K562 (cell line): ENCODE results near the gene IL15RA. TPM values are rescaled to one million over a fixed set of nuclear protein-coding genes. Genes with fewer than 3 reads are reported as not detected.

Source experiments
- CBX3 ChIP-seq, 2 experiments: IDR thresholded peaks; 1 replicate in 1 of 2; 2 replicates in 1 of 2; pipeline ENCODE4 v1.6.1; 2012; ENCODE audit warnings: inconsistent platforms in 2 of 2, low read length in 2 of 2, borderline replicate concordance in 1 of 2, control low read depth in 1 of 2
- CHAMP1 ChIP-seq: fragments of 450-650 bp; IDR thresholded peaks from 2 replicates; pipeline ENCODE4 v1.6.1; 2016; ENCODE audit warnings: mild to moderate bottlenecking
- EGR1 ChIP-seq: fragments of 450-650 bp; conservative IDR thresholded peaks from 2 replicates; pipeline ENCODE4 v1.6.1; 2017; ENCODE audit warnings: mild to moderate bottlenecking
- ELF4 ChIP-seq: fragments of 450-650 bp; formaldehyde crosslinking; IDR thresholded peaks from 2 replicates; pipeline ENCODE4 v1.4.0; 2022; ENCODE audit warnings: missing genetic modification characterization
- ETS2 ChIP-seq: IDR thresholded peaks from 2 replicates; pipeline ENCODE4 v1.6.1; 2016; ENCODE audit warnings: borderline replicate concordance, missing genetic modification characterization, mild to moderate bottlenecking, moderate library complexity, missing compliant biosample characterization; ENCODE audit not compliant: poor library complexity, severe bottlenecking
- FOXM1 ChIP-seq, 2 experiments: fragments of 450-650 bp in 1 of 2; sonication (generic) in 1 of 2; formaldehyde crosslinking in 1 of 2; IDR thresholded peaks; 2 replicates each; pipeline versions ENCODE4 v1.6.1 to v1.9.0; 2017 to 2022; ENCODE audit warnings: low read depth in 2 of 2, mild to moderate bottlenecking in 2 of 2, missing genetic modification reagents in 1 of 2, moderate library complexity in 1 of 2
- HES1 ChIP-seq: fragments of 450-650 bp; IDR thresholded peaks from 2 replicates; pipeline ENCODE4 v1.6.1; 2016; ENCODE audit warnings: low read depth, mild to moderate bottlenecking, moderate library complexity
- HNRNPH1 ChIP-seq: fragments of 200-400 bp; formaldehyde crosslinking; optimal IDR thresholded peaks from 2 replicates; pipeline ENCODE3; 2017; ENCODE audit warnings: low read depth, mild to moderate bottlenecking, low read length, moderate library complexity
- MYBL2 ChIP-seq, 2 experiments: fragments of 450-650 bp in 1 of 2; sonication (generic) in 1 of 2; formaldehyde crosslinking in 1 of 2; IDR thresholded peaks; 2 replicates each; pipeline versions ENCODE4 v1.6.1 to v1.8.1; 2017 to 2022; ENCODE audit warnings: borderline replicate concordance in 1 of 2, inconsistent platforms in 1 of 2, low read depth in 1 of 2, mild to moderate bottlenecking in 1 of 2, missing genetic modification reagents in 1 of 2, moderate library complexity in 1 of 2
- MYC ChIP-seq, 2 experiments: fragments of 250-450 bp in 1 of 2; sonication (Bioruptor Pico) in 1 of 2; IDR thresholded peaks; 2 replicates each; pipeline versions ENCODE4 v1.5.1 to v1.6.1; 2012 to 2021; ENCODE audit warnings: low read depth in 2 of 2, borderline replicate concordance in 1 of 2, improper control_type of control experiment in 1 of 2, low read length in 1 of 2, mild to moderate bottlenecking in 1 of 2, moderate library complexity in 1 of 2
- POLR3G ChIP-seq: IDR thresholded peaks from 2 replicates; pipeline ENCODE4 v1.6.1; 2011; ENCODE audit not compliant: insufficient read length, insufficient replicate concordance; ENCODE audit errors: extremely low read depth
- SAFB2 ChIP-seq: fragments of 200-400 bp; formaldehyde crosslinking; IDR thresholded peaks from 2 replicates; pipeline ENCODE4 v1.6.1; 2018; ENCODE audit warnings: borderline replicate concordance, low read length, low read depth, moderate library complexity; ENCODE audit not compliant: severe bottlenecking
- SMARCA5 ChIP-seq: fragments of 450-650 bp; IDR thresholded peaks from 2 replicates; pipeline ENCODE4 v1.6.1; 2016
- SP2 ChIP-seq: IDR thresholded peaks from 2 replicates; pipeline ENCODE4 v1.6.1; 2011; ENCODE audit warnings: mild to moderate bottlenecking, low read depth, low read length, moderate library complexity; ENCODE audit not compliant: poor library complexity, severe bottlenecking; ENCODE audit errors: extremely low read depth
- SRF ChIP-seq, 2 experiments: fragments of 250-450, 450-650 bp in 1 of 2; sonication (Bioruptor Pico) in 1 of 2; sonication (generic) in 1 of 2; formaldehyde crosslinking; IDR thresholded peaks; 2 replicates each; pipeline versions ENCODE4 v1.5.0 to v1.5.1; 2020 to 2022; ENCODE audit warnings: mild to moderate bottlenecking in 1 of 2, missing genetic modification reagents in 1 of 2
- SRSF7 ChIP-seq: fragments of 200-400 bp; formaldehyde crosslinking; optimal IDR thresholded peaks from 2 replicates; pipeline ENCODE3; 2017; ENCODE audit warnings: mild to moderate bottlenecking, low read depth, low read length
- TAF15 ChIP-seq: fragments of 200-400 bp; formaldehyde crosslinking; IDR thresholded peaks from 2 replicates; pipeline ENCODE4 v1.6.1; 2017; ENCODE audit warnings: mild to moderate bottlenecking, low read depth, low read length, moderate library complexity
- TCFL5 ChIP-seq: fragments of 250-450 bp; sonication (Bioruptor Pico); conservative IDR thresholded peaks from 2 replicates; pipeline ENCODE4 v1.6.1; 2021; ENCODE audit warnings: mild to moderate bottlenecking, moderate library complexity, matching md5 sums
- ZNF589 ChIP-seq: fragments of 200-800 bp; sonication (Bioruptor generic); IDR thresholded peaks from 2 replicates; pipeline ENCODE4 v1.6.1; 2016; ENCODE audit warnings: low read depth, missing genetic modification characterization, missing compliant biosample characterization
- ZNF75A ChIP-seq: fragments of 450-650 bp; formaldehyde crosslinking; IDR thresholded peaks from 2 replicates; pipeline ENCODE4 v1.4.0; 2020; ENCODE audit warnings: mild to moderate bottlenecking
- polyA plus RNA-seq, 8 experiments: library from polyadenylated mRNA; depleted of rRNA in 4 of 8; stranded (reverse) in 5 of 8; unstranded in 3 of 8; fragments of >200 nt; fragmentation: Nextera tagmentation in 2 of 8; fragmentation: Illumina TruSeq in 1 of 8; extraction: Ambion mirVana in 2 of 8; extraction: Trizol in 1 of 8; gene quantifications; 2 replicates each; pipeline versions ENCODE4 v1.2.1 to v1.2.3, GENCODE V29; 2011 to 2014; ENCODE audit warnings: inconsistent platforms in 1 of 8, missing spikeins in 1 of 8
- total RNA-seq, 7 experiments: library from RNA; depleted of rRNA in 6 of 7; stranded (reverse); fragments of >200 nt in 6 of 7; fragmentation: Illumina TruSeq in 2 of 7; extraction: Trizol in 2 of 7; gene quantifications; 2 replicates each; pipeline versions ENCODE4 v1.2.1 to v1.2.3, GENCODE V29; 2011 to 2021; ENCODE audit warnings: low replicate concordance in 1 of 7
- TF ChIP-seq, protein P1 (sequence below): sonication (generic); formaldehyde crosslinking; IDR thresholded peaks from 2 replicates; pipeline ENCODE4 v1.5.0; 2020; ENCODE audit warnings: missing genetic modification reagents
- TF ChIP-seq, protein P2 (sequence below): sonication (generic); formaldehyde crosslinking; IDR thresholded peaks from 2 replicates; pipeline ENCODE4 v1.8.0; 2022; ENCODE audit warnings: mild to moderate bottlenecking, missing genetic modification reagents

The IL15RA gene
- total and polyA plus RNA-seq, 9 of the 15 experiments (the other 6 are each of a cell fraction or from before 2014, with no cell fraction given) = 1.2 to 11.7 (median 8.0) TPM

DNA sequence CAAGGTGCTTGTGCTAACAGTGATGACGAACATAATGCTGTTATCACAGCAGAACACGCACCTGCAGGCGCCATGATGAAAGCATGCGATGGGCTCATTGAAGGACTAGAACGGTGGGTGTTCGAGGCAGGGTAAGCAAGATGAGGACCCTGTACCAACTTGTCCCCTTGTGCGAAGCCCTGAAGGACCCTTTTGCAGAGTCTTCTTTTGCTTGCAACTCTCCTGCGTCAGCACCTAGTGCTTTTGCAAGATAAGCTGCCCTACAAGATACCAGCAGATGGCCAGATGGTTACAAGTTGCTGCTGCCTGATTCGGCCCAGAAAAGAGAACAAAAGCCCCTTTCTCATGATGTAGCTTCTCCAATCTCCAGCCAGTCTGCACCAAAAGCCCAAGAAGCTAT, 4.2 kb upstream of the IL15RA start (continued):
- TF ChIP-seq MYBL2 (IDR thresholded peaks at IDR 0.05; ENCODE audit: low read depth) = no peak
- no peak for TF ChIP-seq MYBL2 (CRISPR knock-in tag; IDR thresholded peaks at IDR 0.05; ENCODE audit: borderline replicate concordance)
- TF ChIP-seq ETS2 = no peak
- no peak for TF ChIP-seq SRF (CRISPR knock-in tag; IDR thresholded peaks at IDR 0.05)
- TF ChIP-seq HES1 = no peak
- no peak for TF ChIP-seq TAF15
- no peak for TF ChIP-seq SP2
- TF ChIP-seq POLR3G = no peak
- TF ChIP-seq MYC (IDR thresholded peaks at IDR 0.05; ENCODE audit: low read depth, low read length) = no peak
- TF ChIP-seq MYC (CRISPR knock-in tag; IDR thresholded peaks at IDR 0.05; ENCODE audit: borderline replicate concordance, low read depth) = no peak
- no peak for TF ChIP-seq ELF4 (CRISPR knock-in tag)
- no peak for TF ChIP-seq TCFL5 (CRISPR knock-in tag)
- TF ChIP-seq SAFB2 = no peak
- no peak for TF ChIP-seq SMARCA5
- peak; percentile 41; the same call in 1 of the 2 replicates for TF ChIP-seq FOXM1 (IDR thresholded peaks at IDR 0.05; ENCODE audit: low read depth)
- TF ChIP-seq FOXM1 (CRISPR knock-in tag; IDR thresholded peaks at IDR 0.05; ENCODE audit: low read depth) = no peak
- no peak for TF ChIP-seq ZNF75A (CRISPR knock-in tag)
- TF ChIP-seq ZNF589 (CRISPR knock-in tag) = no peak
- TF ChIP-seq, protein P1, sequence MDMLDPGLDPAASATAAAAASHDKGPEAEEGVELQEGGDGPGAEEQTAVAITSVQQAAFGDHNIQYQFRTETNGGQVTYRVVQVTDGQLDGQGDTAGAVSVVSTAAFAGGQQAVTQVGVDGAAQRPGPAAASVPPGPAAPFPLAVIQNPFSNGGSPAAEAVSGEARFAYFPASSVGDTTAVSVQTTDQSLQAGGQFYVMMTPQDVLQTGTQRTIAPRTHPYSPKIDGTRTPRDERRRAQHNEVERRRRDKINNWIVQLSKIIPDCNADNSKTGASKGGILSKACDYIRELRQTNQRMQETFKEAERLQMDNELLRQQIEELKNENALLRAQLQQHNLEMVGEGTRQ (CRISPR knock-in tag) = no peak
- no peak for TF ChIP-seq HNRNPH1
- no peak for TF ChIP-seq EGR1
- TF ChIP-seq CBX3 (IDR thresholded peaks at IDR 0.05; ENCODE audit: borderline replicate concordance in 1 of 2, low read length in 2 of 2) = no peak
- TF ChIP-seq, protein P2, sequence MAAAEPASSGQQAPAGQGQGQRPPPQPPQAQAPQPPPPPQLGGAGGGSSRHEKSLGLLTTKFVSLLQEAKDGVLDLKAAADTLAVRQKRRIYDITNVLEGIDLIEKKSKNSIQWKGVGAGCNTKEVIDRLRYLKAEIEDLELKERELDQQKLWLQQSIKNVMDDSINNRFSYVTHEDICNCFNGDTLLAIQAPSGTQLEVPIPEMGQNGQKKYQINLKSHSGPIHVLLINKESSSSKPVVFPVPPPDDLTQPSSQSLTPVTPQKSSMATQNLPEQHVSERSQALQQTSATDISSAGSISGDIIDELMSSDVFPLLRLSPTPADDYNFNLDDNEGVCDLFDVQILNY (CRISPR knock-in tag) = no peak
- no peak for TF ChIP-seq SRSF7
- no peak for TF ChIP-seq CHAMP1
